ENCODE data around the gene ATAD2B.

ATAD2B gene

GRCh38 chr2:23720705-23721453 is 206.0 kb downstream of the ATAD2B start:
- DNase-seq (ENCODE audit: extremely low read depth, low read depth): no peak
- no peak for TF ChIP-seq CTCF (IDR thresholded peaks at IDR 0.05; ENCODE audit: low read depth, low read length)

GRCh38 chr2:23719716-23720115 is 207.2 kb downstream of the ATAD2B start:
- DNase-seq (ENCODE audit: extremely low read depth, low read depth): no peak
- TF ChIP-seq CTCF (IDR thresholded peaks at IDR 0.05; ENCODE audit: low read depth, low read length): no peak

GRCh38 chr2:23718931-23719700 is 207.8 kb downstream of the ATAD2B start:
- DNase-seq (ENCODE audit: extremely low read depth, low read depth): no peak
- no peak for TF ChIP-seq CTCF (IDR thresholded peaks at IDR 0.05; ENCODE audit: low read depth, low read length)

- no peak for DNase-seq (ENCODE audit: extremely low read depth, low read depth)
- no peak for TF ChIP-seq CTCF (IDR thresholded peaks at IDR 0.05; ENCODE audit: low read depth, low read length)
Observed at GRCh38 chr2:23713351-23713750, 213.6 kb downstream of the ATAD2B start.

- DNase-seq (ENCODE audit: extremely low read depth, low read depth): no peak
- TF ChIP-seq CTCF (IDR thresholded peaks at IDR 0.05; ENCODE audit: low read depth, low read length): no peak
Observed at GRCh38 chr2:23712756-23713151, 214.2 kb downstream of the ATAD2B start.

GRCh38 chr2:23711979-23712755 is 214.8 kb downstream of the ATAD2B start:
- DNase-seq (ENCODE audit: extremely low read depth, low read depth): no peak
- TF ChIP-seq CTCF (IDR thresholded peaks at IDR 0.05; ENCODE audit: low read depth, low read length): no peak
